Stimulated activated CD4-positive, alpha-beta T cell treated with anti-CD3 and anti-CD28 coated beads, Interleukin-15, amount 100 ng/mL, for 24 hours (primary cell): Measurements from ENCODE around the gene CENPE.
"Not testable (repeated sequence)": the region's sequence is repeated elsewhere in the genome, so short reads cannot be mapped to it uniquely, and the experiment has no call there.

ENCODE experiments used
- DNase-seq: peaks from one replicate; pipeline ENCODE4 v3.0.0-alpha.2; 2020

CENPE gene

GRCh38 chr4:103198111-103198765 lies at the start of gene CENPE:
CENPE (minus strand) TSS chr4:103198343; CDS start chr4:103198319, 24 bp downstream.
- DNase-seq: peak; percentile 90

- no peak for DNase-seq
These were observed 46.1 kb upstream of the CENPE start for GRCh38 chr4:103244251-103244650.

- not testable (repeated sequence) for DNase-seq
These were observed 32.8 kb upstream of the CENPE start for GRCh38 chr4:103230938-103231337.

- DNase-seq: not testable (repeated sequence)
These were observed 25.4 kb upstream of the CENPE start for GRCh38 chr4:103223556-103223955.

GRCh38 chr4:103207673-103208072 lies 9.5 kb upstream of the CENPE start:
- DNase-seq: no peak

GRCh38 chr4:103204111-103204510 lies 6.0 kb upstream of the CENPE start:
- no peak for DNase-seq

- no peak for DNase-seq
These were observed 3.6 kb upstream of the CENPE start for GRCh38 chr4:103201724-103202123.

- no peak for DNase-seq
These were observed 3.1 kb upstream of the CENPE start for GRCh38 chr4:103201253-103201652.

- DNase-seq: no peak
These were observed 866 bp upstream of the CENPE start for GRCh38 chr4:103199009-103199408.

- DNase-seq: no peak
These were observed 405 bp downstream of the CENPE start for GRCh38 chr4:103197765-103198110.

- no peak for DNase-seq
These were observed 4.7 kb downstream of the CENPE start for GRCh38 chr4:103193457-103193856.

GRCh38 chr4:103171006-103171405 lies 27.1 kb downstream of the CENPE start:
- DNase-seq: no peak

- not testable (repeated sequence) for DNase-seq
These were observed 28.4 kb downstream of the CENPE start for GRCh38 chr4:103169750-103170149.

GRCh38 chr4:103168993-103169392 lies 29.1 kb downstream of the CENPE start:
- DNase-seq: no peak

- no peak for DNase-seq
These were observed 36.0 kb downstream of the CENPE start for GRCh38 chr4:103162176-103162575.

GRCh38 chr4:103158760-103159159 lies 39.4 kb downstream of the CENPE start:
- no peak for DNase-seq

GRCh38 chr4:103156106-103156505 lies 42.0 kb downstream of the CENPE start:
- no peak for DNase-seq

- no peak for DNase-seq
These were observed 45.8 kb downstream of the CENPE start for GRCh38 chr4:103152381-103152780.

GRCh38 chr4:103150677-103151076 lies 47.5 kb downstream of the CENPE start:
- no peak for DNase-seq

- DNase-seq: no peak
These were observed 53.2 kb downstream of the CENPE start for GRCh38 chr4:103144926-103145325.

- no peak for DNase-seq
These were observed 60.7 kb downstream of the CENPE start for GRCh38 chr4:103137446-103137827.

- DNase-seq: no peak
These were observed 61.3 kb downstream of the CENPE start for GRCh38 chr4:103136671-103137445.

- no peak for DNase-seq
These were observed 69.0 kb downstream of the CENPE start for GRCh38 chr4:103129174-103129573.

- DNase-seq: no peak
These were observed 72.0 kb downstream of the CENPE start for GRCh38 chr4:103126126-103126525.

GRCh38 chr4:103123114-103123513 lies 75.0 kb downstream of the CENPE start:
- DNase-seq: no peak
